BLaER1 treated with 17β-estradiol and CSF1 and Interleukin-3, amounts not matched to agents 10 nM and 100 nM (cell line): ENCODE data around the gene DMRTA2.
A peak's percentile ranks its signal among the peaks of the same experiment; 100 is the strongest.

Source experiments
- H3K27ac ChIP-seq, 11 experiments: shearing (Covaris generic); formaldehyde crosslinking; 2 replicates each; pipeline ENCODE4 v1.8.1; 2022
- H3K27me3 ChIP-seq, 11 experiments: shearing (Covaris generic); formaldehyde crosslinking; 2 replicates each; pipeline ENCODE4 v1.8.1; 2022
- H3K36me3 ChIP-seq, 11 experiments: shearing (Covaris generic); formaldehyde crosslinking; 2 replicates each; pipeline ENCODE4 v1.8.1; 2022
- H3K4me1 ChIP-seq, 10 experiments: shearing (Covaris generic); formaldehyde crosslinking; 2 replicates each; pipeline ENCODE4 v1.8.1; 2022
- H3K4me2 ChIP-seq, 11 experiments: shearing (Covaris generic); formaldehyde crosslinking; 2 replicates each; pipeline ENCODE4 v1.8.1; 2022
- H3K4me3 ChIP-seq, 10 experiments: shearing (Covaris generic); formaldehyde crosslinking; 2 replicates each; pipeline ENCODE4 v1.8.1; 2022
- H3K9ac ChIP-seq, 11 experiments: shearing (Covaris generic); formaldehyde crosslinking; 2 replicates each; pipeline ENCODE4 v1.8.1; 2022
- H3K9me3 ChIP-seq, 11 experiments: shearing (Covaris generic); formaldehyde crosslinking; replicated peaks in 1 of 11; 2 replicates each; pipeline ENCODE4 v1.8.1; 2022
- H4K20me1 ChIP-seq, 11 experiments: shearing (Covaris generic); formaldehyde crosslinking; 2 replicates each; pipeline ENCODE4 v1.8.1; 2022
- Cebpa-rat ChIP-seq, 11 experiments: shearing (Covaris generic); IDR thresholded peaks; 2 replicates each; pipeline ENCODE4 v1.8.1; 2022

DMRTA2 gene

DNA sequence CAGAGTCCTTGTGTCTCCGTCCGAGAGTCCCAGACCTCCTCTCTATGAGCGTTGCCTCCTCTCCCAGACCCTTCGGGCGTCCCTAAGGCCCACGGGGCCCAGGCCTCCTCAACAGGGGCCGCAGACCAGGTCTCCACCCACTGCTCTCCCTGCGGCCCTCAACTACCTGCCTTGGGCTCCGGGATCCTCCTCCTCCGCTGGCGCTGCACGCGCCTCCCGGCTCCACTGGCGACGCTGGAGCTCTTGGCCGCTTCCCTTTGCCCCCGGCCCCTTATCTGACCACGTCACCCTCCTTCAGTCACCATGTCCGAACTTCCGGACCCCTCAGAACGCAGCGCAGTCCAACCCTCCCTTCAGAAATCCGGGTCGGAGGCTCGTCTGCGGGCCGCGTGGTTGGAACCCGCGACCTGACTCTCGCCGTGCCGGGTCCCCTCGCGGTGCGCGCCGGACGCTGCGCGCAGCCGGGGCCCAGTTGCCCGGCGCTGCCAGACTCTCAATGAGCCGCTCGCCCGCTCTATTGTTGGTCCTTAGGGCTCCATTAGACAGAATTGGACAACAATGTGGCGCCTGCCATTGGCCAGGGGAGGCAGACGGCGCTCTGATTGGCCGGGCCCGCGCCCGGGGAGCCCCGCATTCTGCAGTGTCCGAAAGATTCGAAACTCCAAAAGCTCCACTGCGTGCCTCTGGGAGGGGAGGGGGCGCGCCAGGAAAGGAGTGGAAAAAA lies at the start of gene DMRTA2:
Gene DMRTA2 (minus strand): TSS at position 498 of the 724 bp plus-strand sequence. CDS start 1,907 bp downstream, outside the sequence.
- H3K4me1 ChIP-seq: no peaks in the 10 kb centered on the region; a peak in 1 of 20 replicates
- no peak within 1 kb of the TSS for H3K9ac ChIP-seq
- H4K20me1 ChIP-seq: peaks cover 0 to 26% (median 0%) of the 10 kb centered on the region in 11 experiments; a peak in 6 of 22 replicates
- peaks cover 100% of the 10 kb centered on the region in 11 experiments for H3K27me3 ChIP-seq
- 0 out of 20 replicates have a peak within 1 kb of the TSS, but pooled peaks of 2 of the 10 experiments have one; percentile 5 for H3K4me3 ChIP-seq
- peaks cover 90 to 100% (median 98%) of the 10 kb centered on the region in 11 experiments for H3K9me3 ChIP-seq
- peak within 1 kb of the TSS in 2 of 11 experiments; percentile 1 to 37; a peak in 2 of 22 replicates for H3K4me2 ChIP-seq
- no peaks in the 10 kb centered on the region; a peak in 1 of 22 replicates for H3K36me3 ChIP-seq
- TF ChIP-seq Cebpa-rat (IDR thresholded peaks at IDR 0.05): no peak
- no peak within 1 kb of the TSS for H3K27ac ChIP-seq

DNA sequence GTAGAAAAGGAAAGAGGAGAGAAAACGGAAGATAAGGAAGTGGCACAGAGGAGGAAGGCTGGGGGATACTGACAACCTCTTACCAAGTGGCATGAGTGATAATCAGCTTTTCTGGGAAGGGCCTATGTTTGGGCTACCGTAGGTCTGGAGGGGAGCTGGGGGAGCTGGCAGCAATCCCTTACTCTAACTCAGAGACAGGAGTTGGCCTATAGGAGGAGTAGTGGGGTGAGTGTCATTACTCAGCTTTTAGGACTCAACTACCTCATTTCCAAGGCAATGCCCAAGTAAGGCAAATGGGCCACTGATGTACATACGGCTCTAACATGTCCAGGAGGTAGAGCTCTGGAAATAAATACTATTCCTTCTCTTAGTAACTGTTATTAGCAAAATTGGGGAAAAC lies 48.7 kb upstream of the DMRTA2 start:
- Histone ChIP-seq H3K36me3 (peaks cover 18 to 62% (median 32%) of the 10 kb centered on the region in 11 experiments), H3K9ac (no peak overlapping the region), H3K4me2 (no peak overlapping the region), H3K27ac (no peak overlapping the region), H3K9me3 (no peaks in the 10 kb centered on the region), H4K20me1 (no peaks in the 10 kb centered on the region; a peak in 1 of 22 replicates), H3K27me3 (no peaks in the 10 kb centered on the region), H3K4me3 (no peak overlapping the region), H3K4me1 (no peaks in the 10 kb centered on the region)
- no peak for TF ChIP-seq Cebpa-rat (IDR thresholded peaks at IDR 0.05)

DNA sequence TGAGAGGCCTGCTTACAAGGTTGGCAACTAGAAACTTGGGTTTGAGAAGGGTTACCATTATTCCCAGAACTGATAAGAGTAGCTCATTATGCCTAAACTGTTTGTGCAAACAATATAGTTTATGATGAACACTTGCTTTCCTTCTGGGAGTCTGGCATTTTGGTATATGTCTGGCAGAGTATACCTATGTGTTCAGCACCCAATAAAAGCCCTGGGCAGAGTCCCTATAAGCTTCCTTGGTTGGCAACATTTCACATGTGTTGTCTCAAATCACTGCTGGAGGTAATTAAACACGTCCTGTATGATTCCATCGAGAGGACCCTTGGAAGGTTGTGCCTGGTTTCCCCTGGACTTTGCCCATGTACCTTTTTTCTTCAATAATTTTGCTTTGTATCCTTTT lies 39.7 kb upstream of the DMRTA2 start:
- Histone ChIP-seq H4K20me1 (peaks cover 0 to 10% (median 0%) of the 10 kb centered on the region in 11 experiments; a peak in 2 of 22 replicates), H3K9me3 (no peaks in the 10 kb centered on the region)
- TF ChIP-seq Cebpa-rat (IDR thresholded peaks at IDR 0.05): no peak

DNA sequence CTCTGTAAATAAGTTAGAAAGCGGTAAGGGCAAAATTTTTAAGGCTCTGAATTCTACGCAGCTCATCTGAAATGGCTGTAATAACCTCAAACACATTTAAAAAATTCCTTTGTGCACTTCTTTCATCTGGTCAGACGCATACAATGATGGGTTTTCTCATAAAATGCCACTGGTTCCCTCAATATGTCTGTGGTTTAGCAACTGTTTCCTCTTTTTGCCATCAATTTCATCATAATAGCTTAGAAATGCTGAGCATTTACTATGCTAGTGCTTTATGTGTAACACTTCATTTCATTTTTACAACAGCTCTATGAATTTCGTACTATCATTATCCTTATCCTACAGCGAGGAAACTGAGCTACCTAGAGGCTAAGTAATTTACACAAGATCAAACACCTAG lies 35.3 kb upstream of the DMRTA2 start:
- peak in 4 of 11 experiments; percentile 11 to 81 (median 64); a peak in 6 of 22 replicates for TF ChIP-seq Cebpa-rat (IDR thresholded peaks at IDR 0.05)
- Histone ChIP-seq H3K4me3 (no peak overlapping the region), H3K9me3 (no peaks in the 10 kb centered on the region), H3K4me2 (peak overlapping the region; percentile 34 to 74 (median 57)), H3K4me1 (peaks cover 13 to 33% (median 18%) of the 10 kb centered on the region in 10 experiments), H3K27me3 (peaks cover 0 to 82% (median 0%) of the 10 kb centered on the region in 11 experiments; a peak in 5 of 22 replicates), H3K36me3 (peaks cover 0 to 14% (median 6%) of the 10 kb centered on the region in 11 experiments; a peak in 8 of 22 replicates), H3K27ac (peak overlapping the region in 9 of 11 experiments; percentile 39 to 69 (median 56); a peak in 18 of 22 replicates), H3K9ac (peak overlapping the region in 1 of 11 experiments; percentile 29; a peak in 2 of 22 replicates), H4K20me1 (peaks cover 0 to 21% (median 0%) of the 10 kb centered on the region in 11 experiments; a peak in 2 of 22 replicates)

More for the DNA sequence above, 39.7 kb upstream of the DMRTA2 start:
- Histone ChIP-seq H3K27ac (no peak overlapping the region), H3K4me1 (peaks cover 13 to 19% (median 16%) of the 10 kb centered on the region in 10 experiments), H3K36me3 (peaks cover 0 to 32% (median 10%) of the 10 kb centered on the region in 11 experiments; a peak in 13 of 22 replicates), H3K9ac (no peak overlapping the region), H3K4me2 (no peak overlapping the region), H3K27me3 (peaks cover 0 to 66% (median 0%) of the 10 kb centered on the region in 11 experiments; a peak in 5 of 22 replicates), H3K4me3 (no peak overlapping the region)

DNA sequence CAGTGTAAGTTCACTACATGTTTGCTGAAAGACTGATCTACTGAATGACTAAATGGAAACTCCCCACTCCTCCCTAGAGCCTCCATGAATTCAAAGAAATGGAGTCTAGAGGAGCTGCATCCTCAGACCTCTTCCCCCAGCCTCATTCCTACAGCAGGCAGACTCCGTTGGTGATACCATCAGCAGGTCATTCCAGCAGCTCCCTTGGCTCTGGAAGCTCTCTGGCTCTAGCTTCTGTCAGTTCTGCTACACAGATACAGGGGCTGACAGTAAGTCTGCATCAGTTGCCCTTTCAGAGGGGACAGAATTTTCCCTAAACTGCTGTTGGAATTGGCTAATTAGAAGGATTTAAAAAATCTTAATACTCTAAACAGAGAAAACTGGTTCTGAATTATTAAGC lies 31.7 kb upstream of the DMRTA2 start:
- no peaks in the 10 kb centered on the region for H3K9me3 ChIP-seq
- no peak for TF ChIP-seq Cebpa-rat (IDR thresholded peaks at IDR 0.05)
- H3K27ac ChIP-seq: no peak overlapping the region
- peaks cover 0 to 6% (median 0%) of the 10 kb centered on the region in 11 experiments; a peak in 3 of 22 replicates for H3K36me3 ChIP-seq
- peaks cover 29 to 42% (median 31%) of the 10 kb centered on the region in 10 experiments for H3K4me1 ChIP-seq
- no peak overlapping the region for H3K9ac ChIP-seq
- no peak overlapping the region for H3K4me3 ChIP-seq
- H4K20me1 ChIP-seq: peaks cover 0 to 21% (median 0%) of the 10 kb centered on the region in 11 experiments; a peak in 2 of 22 replicates
- peaks cover 0 to 69% (median 0%) of the 10 kb centered on the region in 11 experiments; a peak in 5 of 22 replicates for H3K27me3 ChIP-seq
- no peak overlapping the region for H3K4me2 ChIP-seq

DNA sequence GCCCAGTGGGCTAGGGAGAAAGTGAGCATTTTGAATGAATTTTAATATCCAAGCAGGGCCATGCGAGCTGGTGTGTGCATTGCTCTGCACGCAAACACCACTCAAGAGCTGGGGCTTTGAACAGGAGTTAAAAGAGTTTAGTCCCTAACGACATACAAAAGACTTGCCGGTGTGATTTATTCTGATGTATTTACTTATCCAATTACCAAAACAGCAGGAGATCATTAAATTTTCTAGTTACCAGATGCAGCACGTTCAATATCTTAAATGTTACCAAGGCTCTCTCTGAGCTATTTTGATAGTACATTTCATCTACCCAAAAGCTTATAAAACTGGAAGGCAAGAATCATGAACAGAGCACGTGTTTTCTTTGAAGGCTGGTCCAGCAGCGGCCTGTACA lies 30.0 kb upstream of the DMRTA2 start:
- Histone ChIP-seq H3K36me3 (peaks cover 0 to 6% (median 0%) of the 10 kb centered on the region in 11 experiments; a peak in 3 of 22 replicates), H3K9me3 (no peaks in the 10 kb centered on the region), H3K27me3 (peaks cover 0 to 59% (median 0%) of the 10 kb centered on the region in 11 experiments; a peak in 5 of 22 replicates), H3K4me3 (no peak overlapping the region), H3K4me2 (no peak overlapping the region), H3K4me1 (peaks cover 16 to 26% (median 18%) of the 10 kb centered on the region in 10 experiments), H4K20me1 (peaks cover 0 to 13% (median 0%) of the 10 kb centered on the region in 11 experiments; a peak in 2 of 22 replicates), H3K9ac (no peak overlapping the region), H3K27ac (no peak overlapping the region)
- TF ChIP-seq Cebpa-rat (IDR thresholded peaks at IDR 0.05): no peak

DNA sequence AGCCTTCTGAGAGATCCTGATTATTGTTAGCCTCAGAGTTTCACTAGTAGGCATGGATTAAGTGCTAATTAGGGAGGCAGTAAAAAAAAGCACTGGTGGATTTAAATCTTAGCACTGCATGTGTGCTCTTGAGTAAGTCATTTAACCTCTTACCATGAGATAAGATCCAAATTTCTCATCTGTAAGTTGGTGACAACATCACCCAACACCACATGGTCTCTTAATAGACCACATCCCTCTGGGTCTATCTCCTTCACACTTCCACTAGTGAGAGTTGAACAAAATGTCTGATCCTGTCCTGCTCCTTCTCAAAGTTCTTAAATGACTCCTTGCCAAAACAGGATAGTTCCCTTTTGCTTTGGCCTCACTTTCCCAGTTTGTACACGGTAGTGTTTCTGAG lies 29.5 kb upstream of the DMRTA2 start:
- H3K9me3 ChIP-seq: no peaks in the 10 kb centered on the region
- peaks cover 0 to 6% (median 0%) of the 10 kb centered on the region in 11 experiments; a peak in 3 of 22 replicates for H3K36me3 ChIP-seq
- no peak overlapping the region for H3K27ac ChIP-seq
- TF ChIP-seq Cebpa-rat (IDR thresholded peaks at IDR 0.05): no peak
- no peak overlapping the region for H3K4me3 ChIP-seq
- peaks cover 0 to 59% (median 0%) of the 10 kb centered on the region in 11 experiments; a peak in 5 of 22 replicates for H3K27me3 ChIP-seq
- H3K9ac ChIP-seq: no peak overlapping the region
- H3K4me1 ChIP-seq: peaks cover 11 to 21% (median 15%) of the 10 kb centered on the region in 10 experiments; a peak in 19 of 20 replicates
- peaks cover 0 to 11% (median 0%) of the 10 kb centered on the region in 11 experiments; a peak in 2 of 22 replicates for H4K20me1 ChIP-seq
- H3K4me2 ChIP-seq: no peak overlapping the region

DNA sequence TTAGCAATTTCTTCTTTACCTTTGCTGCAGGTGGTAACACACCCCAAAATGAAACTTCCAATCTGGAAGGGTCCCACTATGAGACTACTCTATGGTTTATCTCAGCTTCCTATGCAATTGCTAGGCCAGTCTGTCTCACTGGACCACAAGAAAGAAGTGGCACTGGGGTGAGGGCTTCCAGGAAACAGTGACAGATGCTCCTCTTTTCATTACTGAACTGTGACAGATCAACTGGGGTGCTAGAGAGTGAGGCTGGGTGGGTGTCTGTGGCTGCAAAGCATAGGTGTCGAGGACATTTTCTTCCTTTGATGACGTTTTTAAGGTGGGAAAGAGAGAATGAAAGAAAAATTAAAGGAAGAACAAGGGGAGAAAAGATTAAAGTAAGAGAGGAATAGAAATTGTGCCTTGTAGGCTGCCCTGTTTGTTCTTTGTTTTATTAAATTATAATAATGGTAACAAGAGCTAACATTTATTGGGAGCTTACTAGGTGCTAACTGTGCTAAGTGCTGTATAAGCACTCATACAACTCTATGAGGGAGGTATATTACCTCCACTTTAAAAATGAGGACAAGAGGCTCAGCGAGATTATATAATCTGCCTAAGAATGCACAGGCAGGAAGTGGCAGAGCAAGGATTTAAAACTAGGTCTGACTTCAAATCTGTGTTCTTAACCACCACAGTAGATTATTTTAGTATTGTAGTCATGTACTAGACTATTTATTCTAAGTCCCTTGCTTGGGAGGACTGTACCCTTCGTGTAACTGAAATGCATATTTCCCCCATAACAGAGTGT lies 27.8 kb upstream of the DMRTA2 start:
- H3K9ac ChIP-seq: no peak overlapping the region
- H3K36me3 ChIP-seq: peaks cover 0 to 7% (median 0%) of the 10 kb centered on the region in 11 experiments; a peak in 3 of 22 replicates
- 0 out of 22 replicates have a peak overlapping the region, but pooled peaks of 2 of the 11 experiments have one; percentile 9 to 19 for H3K27ac ChIP-seq
- TF ChIP-seq Cebpa-rat (IDR thresholded peaks at IDR 0.05): no peak
- H3K27me3 ChIP-seq: peaks cover 0 to 46% (median 0%) of the 10 kb centered on the region in 11 experiments; a peak in 4 of 22 replicates
- peak overlapping the region in 8 of 11 experiments; percentile 0 to 53 (median 32); a peak in 14 of 22 replicates for H3K4me2 ChIP-seq
- peaks cover 0 to 6% (median 0%) of the 10 kb centered on the region in 11 experiments; a peak in 1 of 22 replicates for H4K20me1 ChIP-seq
- H3K4me1 ChIP-seq: peaks cover under 1 to 19% (median 13%) of the 10 kb centered on the region in 10 experiments; a peak in 17 of 20 replicates
- no peak overlapping the region for H3K4me3 ChIP-seq
- no peaks in the 10 kb centered on the region for H3K9me3 ChIP-seq
